Measurements from ENCODE around the gene MYO1H.

Gene MYO1H

DNA sequence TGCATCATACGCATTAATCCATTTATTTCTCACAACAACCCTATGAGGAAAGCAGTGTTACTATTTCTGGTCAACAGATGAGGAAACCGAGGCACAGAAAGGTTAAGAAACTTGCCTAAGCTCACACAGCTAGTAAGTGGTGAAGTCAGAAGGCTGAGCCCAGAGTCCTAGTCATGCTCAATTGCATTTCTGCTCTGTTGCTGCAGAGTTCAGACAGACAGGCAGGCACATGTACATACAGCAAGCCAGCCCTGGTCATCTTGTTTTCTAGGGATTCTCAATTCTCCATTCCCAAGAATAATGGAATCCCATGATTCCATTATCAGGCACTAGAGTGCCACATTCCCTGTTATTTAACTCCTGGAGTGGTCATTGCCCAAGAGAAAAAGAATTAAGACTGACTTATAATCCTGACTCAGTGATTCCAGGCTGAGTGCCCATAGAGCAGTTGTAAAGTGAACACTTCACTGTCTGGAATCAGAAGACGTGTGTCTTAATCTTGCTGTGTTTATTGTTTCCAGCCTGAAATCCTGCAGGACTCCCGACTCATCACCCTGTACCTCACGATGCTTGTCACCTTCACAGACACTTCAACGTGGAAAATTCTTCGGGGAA is 140.5 kb downstream of the MYO1H start:
- H3K4me2 ChIP-seq (ENCODE audit: low read length), result no peak overlapping the region
- H3K27me3 ChIP-seq (ENCODE audit: low read depth, low read length), result no peaks in the 10 kb centered on the region
- peaks cover 52% of the 10 kb centered on the region for H3K36me3 ChIP-seq (replicated peaks; ENCODE audit: low read depth, low read length)
- no peak overlapping the region for H3K27ac ChIP-seq (ENCODE audit: low read length)
- H2AFZ ChIP-seq (ENCODE audit: low read depth, low read length), result no peak overlapping the region
- H4K20me1 ChIP-seq (ENCODE audit: insufficient read depth, low read length), result no peaks in the 10 kb centered on the region
- H3K4me1 ChIP-seq (ENCODE audit: low read length), result no peaks in the 10 kb centered on the region
- H3K79me2 ChIP-seq (ENCODE audit: low read length), result no peaks in the 10 kb centered on the region
- no peaks in the 10 kb centered on the region for H3K9me3 ChIP-seq (ENCODE audit: insufficient read depth, low read length)
- H3K9ac ChIP-seq (ENCODE audit: low read length), result no peak overlapping the region
- TF ChIP-seq, protein P1, sequence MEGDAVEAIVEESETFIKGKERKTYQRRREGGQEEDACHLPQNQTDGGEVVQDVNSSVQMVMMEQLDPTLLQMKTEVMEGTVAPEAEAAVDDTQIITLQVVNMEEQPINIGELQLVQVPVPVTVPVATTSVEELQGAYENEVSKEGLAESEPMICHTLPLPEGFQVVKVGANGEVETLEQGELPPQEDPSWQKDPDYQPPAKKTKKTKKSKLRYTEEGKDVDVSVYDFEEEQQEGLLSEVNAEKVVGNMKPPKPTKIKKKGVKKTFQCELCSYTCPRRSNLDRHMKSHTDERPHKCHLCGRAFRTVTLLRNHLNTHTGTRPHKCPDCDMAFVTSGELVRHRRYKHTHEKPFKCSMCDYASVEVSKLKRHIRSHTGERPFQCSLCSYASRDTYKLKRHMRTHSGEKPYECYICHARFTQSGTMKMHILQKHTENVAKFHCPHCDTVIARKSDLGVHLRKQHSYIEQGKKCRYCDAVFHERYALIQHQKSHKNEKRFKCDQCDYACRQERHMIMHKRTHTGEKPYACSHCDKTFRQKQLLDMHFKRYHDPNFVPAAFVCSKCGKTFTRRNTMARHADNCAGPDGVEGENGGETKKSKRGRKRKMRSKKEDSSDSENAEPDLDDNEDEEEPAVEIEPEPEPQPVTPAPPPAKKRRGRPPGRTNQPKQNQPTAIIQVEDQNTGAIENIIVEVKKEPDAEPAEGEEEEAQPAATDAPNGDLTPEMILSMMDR (IDR thresholded peaks at IDR 0.05; ENCODE audit: low read depth, low read length), result no peak
- TF ChIP-seq EZH2phosphoT487 (IDR thresholded peaks at IDR 0.05; ENCODE audit: low read depth), result no peak
- H3K4me3 ChIP-seq (ENCODE audit: low read length), result no peak overlapping the region

DNA sequence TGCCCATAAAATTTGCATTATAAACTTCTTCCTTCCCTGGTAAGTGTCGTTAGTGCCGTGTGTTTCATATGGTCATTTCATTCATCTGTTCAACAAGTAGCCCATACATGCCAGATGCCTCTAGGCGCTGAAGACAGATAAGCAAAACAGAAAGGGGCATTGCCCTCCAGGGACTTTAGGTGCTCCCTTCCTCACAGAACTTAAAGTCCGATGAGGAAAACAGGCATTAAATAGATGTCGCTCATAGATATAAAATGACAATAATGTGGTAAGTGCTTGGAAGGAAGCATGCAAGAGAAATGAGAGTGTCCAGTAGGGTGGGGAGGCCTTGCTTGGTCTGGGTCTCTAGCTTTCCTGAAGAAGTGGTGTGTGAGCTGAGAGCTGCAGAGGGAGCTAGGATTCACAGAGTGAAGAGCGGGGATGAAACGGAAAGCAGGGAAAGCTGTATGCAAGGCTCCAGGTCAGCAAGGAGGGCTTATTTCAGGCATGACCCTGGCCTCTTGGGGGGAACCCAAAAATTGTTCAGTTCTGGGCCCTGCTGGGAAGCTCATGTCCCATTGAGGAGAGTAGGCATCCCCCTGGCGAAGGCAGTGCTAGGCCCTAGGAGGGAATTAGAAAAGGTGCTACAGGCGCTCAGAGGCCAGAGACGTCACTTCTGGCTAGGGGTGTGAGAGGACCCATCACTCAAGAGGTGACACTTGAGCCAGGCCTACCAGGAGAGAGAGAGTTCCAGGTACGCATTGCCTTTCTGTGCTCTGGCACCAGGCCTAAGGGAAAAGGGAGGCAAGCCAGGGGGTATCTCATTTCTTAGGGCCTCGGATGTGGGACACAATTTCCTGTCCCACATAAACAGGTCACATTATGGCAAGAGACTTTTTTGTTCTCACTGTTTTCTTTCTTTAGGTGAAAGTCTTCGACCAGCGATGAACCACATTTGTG is 141.6 kb downstream of the MYO1H start:
- H3K36me3 ChIP-seq (replicated peaks; ENCODE audit: low read depth, low read length), result peaks cover 49% of the 10 kb centered on the region
- TF ChIP-seq, protein P1 (IDR thresholded peaks at IDR 0.05; ENCODE audit: low read depth, low read length), result no peak
- TF ChIP-seq EZH2phosphoT487 (IDR thresholded peaks at IDR 0.05; ENCODE audit: low read depth), result no peak

DNA sequence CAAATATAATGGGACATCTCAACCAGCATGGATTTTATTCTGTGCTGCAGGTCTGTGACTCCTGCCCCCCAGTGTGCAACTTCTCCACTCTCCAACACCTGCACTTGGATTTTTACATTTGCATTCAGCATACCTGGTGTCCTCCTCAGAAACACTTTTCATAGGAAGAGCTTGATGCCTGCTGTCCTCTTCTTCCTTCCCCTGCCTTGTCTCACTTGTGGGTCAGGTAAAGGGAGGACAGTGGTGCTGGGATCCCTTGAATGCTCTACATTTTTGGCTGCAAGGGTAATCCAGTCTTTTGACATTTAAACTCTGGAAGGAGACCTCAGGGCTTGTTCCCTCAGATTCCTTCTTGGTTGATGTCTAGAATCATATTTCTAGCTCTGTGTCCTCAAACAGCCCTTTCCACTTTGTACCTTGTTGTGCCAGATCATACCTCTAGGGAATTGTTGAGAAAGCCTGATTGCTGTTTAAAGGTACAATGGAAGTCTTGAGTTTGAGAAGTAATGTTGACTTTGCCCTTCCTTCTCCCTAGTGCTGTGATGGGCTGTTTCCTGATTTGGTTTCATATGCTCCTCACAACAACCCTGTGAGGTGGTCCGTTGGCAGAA is 142.4 kb downstream of the MYO1H start:
- Histone ChIP-seq H3K79me2 (ENCODE audit: low read length) (no peaks in the 10 kb centered on the region), H3K36me3 (replicated peaks; ENCODE audit: low read depth, low read length) (peaks cover 47% of the 10 kb centered on the region)

More for the DNA sequence above, 141.6 kb downstream of the MYO1H start:
- Histone ChIP-seq H4K20me1 (ENCODE audit: insufficient read depth, low read length) (no peaks in the 10 kb centered on the region), H3K79me2 (ENCODE audit: low read length) (no peaks in the 10 kb centered on the region), H3K4me2 (ENCODE audit: low read length) (no peak overlapping the region), H3K9me3 (ENCODE audit: insufficient read depth, low read length) (no peaks in the 10 kb centered on the region), H3K27ac (ENCODE audit: low read length) (no peak overlapping the region), H3K4me1 (ENCODE audit: low read length) (no peaks in the 10 kb centered on the region), H3K4me3 (ENCODE audit: low read length) (no peak overlapping the region), H3K27me3 (ENCODE audit: low read depth, low read length) (no peaks in the 10 kb centered on the region), H2AFZ (ENCODE audit: low read depth, low read length) (no peak overlapping the region), H3K9ac (ENCODE audit: low read length) (no peak overlapping the region)

More for the DNA sequence above, 142.4 kb downstream of the MYO1H start:
- no peak overlapping the region for H3K4me3 ChIP-seq (ENCODE audit: low read length)
- H3K27ac ChIP-seq (ENCODE audit: low read length), result no peak overlapping the region
- no peaks in the 10 kb centered on the region for H3K27me3 ChIP-seq (ENCODE audit: low read depth, low read length)
- TF ChIP-seq, protein P1 (IDR thresholded peaks at IDR 0.05; ENCODE audit: low read depth, low read length), result no peak
- TF ChIP-seq EZH2phosphoT487 (IDR thresholded peaks at IDR 0.05; ENCODE audit: low read depth), result no peak
- no peak overlapping the region for H3K4me2 ChIP-seq (ENCODE audit: low read length)
- H3K4me1 ChIP-seq (ENCODE audit: low read length), result no peaks in the 10 kb centered on the region
- no peaks in the 10 kb centered on the region for H3K9me3 ChIP-seq (ENCODE audit: insufficient read depth, low read length)
- H2AFZ ChIP-seq (ENCODE audit: low read depth, low read length), result no peak overlapping the region
- no peaks in the 10 kb centered on the region for H4K20me1 ChIP-seq (ENCODE audit: insufficient read depth, low read length)
- no peak overlapping the region for H3K9ac ChIP-seq (ENCODE audit: low read length)

Data from OCI-LY3 (cell line).